22Rv1 (cell line): ENCODE data around the gene NLRC3.

Experiments
- ZFX ChIP-seq: fragments of 450-650 bp; IDR thresholded peaks from 2 replicates; pipeline ENCODE4 v1.6.1; 2017; ENCODE audit warnings: antibody characterized with exemption, borderline replicate concordance
- TF ChIP-seq, protein P1 (sequence below): fragments of 450-650 bp; IDR thresholded peaks from 2 replicates; pipeline ENCODE4 v1.5.1; 2017; ENCODE audit warnings: mild to moderate bottlenecking

DNA sequence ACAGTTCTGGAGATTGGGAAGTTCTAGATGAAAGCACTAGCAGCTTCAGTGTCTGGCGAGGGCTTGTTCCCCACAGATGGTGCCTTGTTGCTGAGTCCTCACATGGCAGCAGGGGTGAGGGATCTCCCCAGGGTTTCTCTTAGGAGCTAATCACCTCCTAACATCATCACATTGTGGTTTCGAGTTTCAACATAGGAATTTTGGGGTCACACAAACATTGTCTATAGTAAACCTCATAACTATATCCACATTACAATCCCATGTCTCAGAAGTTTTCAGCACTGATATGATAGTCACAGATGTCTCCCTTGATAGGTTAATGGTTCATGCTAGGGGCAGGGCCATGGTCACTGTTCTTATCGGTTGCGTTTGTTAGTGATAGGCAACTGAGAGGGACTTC lies 62.6 kb downstream of the NLRC3 start:
- TF ChIP-seq, protein P1, sequence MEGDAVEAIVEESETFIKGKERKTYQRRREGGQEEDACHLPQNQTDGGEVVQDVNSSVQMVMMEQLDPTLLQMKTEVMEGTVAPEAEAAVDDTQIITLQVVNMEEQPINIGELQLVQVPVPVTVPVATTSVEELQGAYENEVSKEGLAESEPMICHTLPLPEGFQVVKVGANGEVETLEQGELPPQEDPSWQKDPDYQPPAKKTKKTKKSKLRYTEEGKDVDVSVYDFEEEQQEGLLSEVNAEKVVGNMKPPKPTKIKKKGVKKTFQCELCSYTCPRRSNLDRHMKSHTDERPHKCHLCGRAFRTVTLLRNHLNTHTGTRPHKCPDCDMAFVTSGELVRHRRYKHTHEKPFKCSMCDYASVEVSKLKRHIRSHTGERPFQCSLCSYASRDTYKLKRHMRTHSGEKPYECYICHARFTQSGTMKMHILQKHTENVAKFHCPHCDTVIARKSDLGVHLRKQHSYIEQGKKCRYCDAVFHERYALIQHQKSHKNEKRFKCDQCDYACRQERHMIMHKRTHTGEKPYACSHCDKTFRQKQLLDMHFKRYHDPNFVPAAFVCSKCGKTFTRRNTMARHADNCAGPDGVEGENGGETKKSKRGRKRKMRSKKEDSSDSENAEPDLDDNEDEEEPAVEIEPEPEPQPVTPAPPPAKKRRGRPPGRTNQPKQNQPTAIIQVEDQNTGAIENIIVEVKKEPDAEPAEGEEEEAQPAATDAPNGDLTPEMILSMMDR = no peak
- no peak for TF ChIP-seq ZFX
